Measurements from ENCODE around the gene ABCA6.

GRCh38 chr17:69050999-69051775, 90.5 kb downstream of the ABCA6 start:
- TF ChIP-seq CTCF (IDR thresholded peaks at IDR 0.05) (no peak), POLR2A (IDR thresholded peaks at IDR 0.05) (no peak)
